GM19372 (cell line): ENCODE data around the gene MSH3.
"Not testable (repeated sequence)": the region's sequence is repeated elsewhere in the genome, so short reads cannot be mapped to it uniquely, and the experiment has no call there.

Source experiments
- ATAC-seq: cut with Tn5 transposase; IDR thresholded peaks from one replicate; pipeline ENCODE4 v1.9.1; 2021; ENCODE audit warnings: mild to moderate bottlenecking, low read depth, moderate library complexity; ENCODE audit not compliant: unreplicated experiment

MSH3 gene

GRCh38 chr5:80705216-80705769, 50.8 kb downstream of the MSH3 start:
- ATAC-seq, result no peak

GRCh38 chr5:80705801-80706200, 51.3 kb downstream of the MSH3 start:
- ATAC-seq, result no peak

- no peak for ATAC-seq
Measured at GRCh38 chr5:80706835-80707447, 52.5 kb downstream of the MSH3 start.

GRCh38 chr5:80707645-80708044, 53.2 kb downstream of the MSH3 start:
- no peak for ATAC-seq

GRCh38 chr5:80711216-80711615, 56.8 kb downstream of the MSH3 start:
- no peak for ATAC-seq

GRCh38 chr5:80711938-80712337, 57.5 kb downstream of the MSH3 start:
- no peak for ATAC-seq

GRCh38 chr5:80712919-80713318, 58.5 kb downstream of the MSH3 start:
- no peak for ATAC-seq

- no peak for ATAC-seq
Measured at GRCh38 chr5:80713631-80714030, 59.2 kb downstream of the MSH3 start.

- no peak for ATAC-seq
Measured at GRCh38 chr5:80714570-80715298, 60.3 kb downstream of the MSH3 start.

GRCh38 chr5:80715887-80716286, 61.4 kb downstream of the MSH3 start:
- ATAC-seq, result no peak

GRCh38 chr5:80720181-80720580, 65.7 kb downstream of the MSH3 start:
- ATAC-seq, result no peak

GRCh38 chr5:80722916-80723315, 68.5 kb downstream of the MSH3 start:
- ATAC-seq, result no peak

- ATAC-seq, result no peak
Measured at GRCh38 chr5:80725446-80725845, 71.0 kb downstream of the MSH3 start.

- no peak for ATAC-seq
Measured at GRCh38 chr5:80736730-80737129, 82.3 kb downstream of the MSH3 start.

GRCh38 chr5:80738466-80738865, 84.0 kb downstream of the MSH3 start:
- ATAC-seq, result no peak

- no peak for ATAC-seq
Measured at GRCh38 chr5:80739057-80739456, 84.6 kb downstream of the MSH3 start.

- ATAC-seq, result no peak
Measured at GRCh38 chr5:80739496-80739895, 85.0 kb downstream of the MSH3 start.

GRCh38 chr5:80739898-80740297, 85.4 kb downstream of the MSH3 start:
- no peak for ATAC-seq

- ATAC-seq, result not testable (repeated sequence)
Measured at GRCh38 chr5:80740488-80740887, 86.0 kb downstream of the MSH3 start.

GRCh38 chr5:80740999-80741398, 86.5 kb downstream of the MSH3 start:
- no peak for ATAC-seq

- no peak for ATAC-seq
Measured at GRCh38 chr5:80744149-80744548, 89.7 kb downstream of the MSH3 start.

- no peak for ATAC-seq
Measured at GRCh38 chr5:80745490-80745889, 91.0 kb downstream of the MSH3 start.
